Epithelial cell of esophagus (primary cell): ENCODE measurements around the gene HNRNPF.
"Not testable (repeated sequence)": the region's sequence is repeated elsewhere in the genome, so short reads cannot be mapped to it uniquely, and the experiment has no call there.

Source experiments
- DNase-seq: peaks from one replicate; pipeline ENCODE4 v3.0.0; 2010; ENCODE audit warnings: low read depth
- H3K4me3 ChIP-seq: 2 replicates; pipeline ENCODE4 v1.5.1; 2011; ENCODE audit warnings: mild to moderate bottlenecking, low read length, control low read depth
- CTCF ChIP-seq: IDR thresholded peaks from 2 replicates; pipeline ENCODE4 v1.5.1; 2011; ENCODE audit warnings: low read depth, mild to moderate bottlenecking, low read length, control low read depth, inconsistent platforms; ENCODE audit not compliant: insufficient read depth; ENCODE audit errors: missing control alignments

Gene HNRNPF

GRCh38 chr10:43427166-43427825 lies 18.3 kb upstream of the HNRNPF start:
- DNase-seq, result no peak
- no peak for TF ChIP-seq CTCF
- no peak overlapping the region for H3K4me3 ChIP-seq

GRCh38 chr10:43426476-43426875 lies 17.5 kb upstream of the HNRNPF start:
- H3K4me3 ChIP-seq, DNase-seq: not testable (repeated sequence)

- DNase-seq, result no peak
- TF ChIP-seq CTCF, result no peak
- H3K4me3 ChIP-seq, result no peak overlapping the region
These were observed 15.4 kb upstream of the HNRNPF start for GRCh38 chr10:43424416-43424815.

GRCh38 chr10:43421944-43422343 lies 13.0 kb upstream of the HNRNPF start:
- not testable (repeated sequence) for DNase-seq, H3K4me3 ChIP-seq

- no peak for TF ChIP-seq CTCF
- no peak overlapping the region for H3K4me3 ChIP-seq
- DNase-seq, result no peak
These were observed 12.5 kb upstream of the HNRNPF start for GRCh38 chr10:43421519-43421918.

GRCh38 chr10:43421201-43421507 lies 12.2 kb upstream of the HNRNPF start:
- H3K4me3 ChIP-seq, result peak overlapping the region; percentile 48
- no peak for DNase-seq
- TF ChIP-seq CTCF, result no peak

GRCh38 chr10:43420369-43421200 lies 11.6 kb upstream of the HNRNPF start:
- TF ChIP-seq CTCF, result no peak
- H3K4me3 ChIP-seq, result peak overlapping the region; percentile 48
- peak; percentile 66 for DNase-seq

- no peak for TF ChIP-seq CTCF
- peak overlapping the region; percentile 48 for H3K4me3 ChIP-seq
- no peak for DNase-seq
These were observed 11.0 kb upstream of the HNRNPF start for GRCh38 chr10:43419997-43420368.
